ENCODE data around the gene NDUFA11. TPM values are rescaled to one million over a fixed set of nuclear protein-coding genes. Genes with fewer than 3 reads are reported as not detected.
"Not testable (repeated sequence)": the region's sequence is repeated elsewhere in the genome, so short reads cannot be mapped to it uniquely, and the experiment has no call there.

Gene NDUFA11
- total RNA-seq, 1 donor from 2014 or later, result 217 TPM

GRCh38 chr19:5877427-5877826, 26.2 kb downstream of the NDUFA11 start:
- no peak for DNase-seq (ENCODE audit: low spot score, unreplicated experiment)
- peaks cover 3% of the 10 kb centered on the region for H3K27me3 Mint-ChIP-seq
- no peaks in the 10 kb centered on the region for H3K36me3 Mint-ChIP-seq (ENCODE audit: insufficient read depth)
- no peak overlapping the region for H3K4me3 Mint-ChIP-seq (ENCODE audit: low read depth)
- no peak overlapping the region for H3K27ac Mint-ChIP-seq
- H3K4me1 Mint-ChIP-seq (ENCODE audit: low read depth), result peaks cover 2% of the 10 kb centered on the region
- H3K9me3 Mint-ChIP-seq (ENCODE audit: low read depth), result no peaks in the 10 kb centered on the region
- no peak for TF ChIP-seq CTCF (IDR thresholded peaks at IDR 0.05; ENCODE audit: unreplicated experiment)

- DNase-seq (ENCODE audit: low spot score, unreplicated experiment); H3K36me3 Mint-ChIP-seq (ENCODE audit: insufficient read depth); H3K4me1 Mint-ChIP-seq (ENCODE audit: low read depth); H3K4me3 Mint-ChIP-seq (ENCODE audit: low read depth); H3K27me3 Mint-ChIP-seq; H3K9me3 Mint-ChIP-seq (ENCODE audit: low read depth); H3K27ac Mint-ChIP-seq: not testable (repeated sequence)
These were observed 29.1 kb downstream of the NDUFA11 start for GRCh38 chr19:5874496-5874895.

GRCh38 chr19:5873617-5874199, 29.9 kb downstream of the NDUFA11 start:
- H3K27ac Mint-ChIP-seq, result no peak overlapping the region
- no peak for TF ChIP-seq CTCF (IDR thresholded peaks at IDR 0.05; ENCODE audit: unreplicated experiment)
- H3K4me3 Mint-ChIP-seq (ENCODE audit: low read depth), result no peak overlapping the region
- no peaks in the 10 kb centered on the region for H3K36me3 Mint-ChIP-seq (ENCODE audit: insufficient read depth)
- H3K9me3 Mint-ChIP-seq (ENCODE audit: low read depth), result no peaks in the 10 kb centered on the region
- peaks cover 2% of the 10 kb centered on the region for H3K27me3 Mint-ChIP-seq
- H3K4me1 Mint-ChIP-seq (ENCODE audit: low read depth), result no peaks in the 10 kb centered on the region
- no peak for DNase-seq (ENCODE audit: low spot score, unreplicated experiment)

GRCh38 chr19:5870986-5871394, 32.6 kb downstream of the NDUFA11 start:
- Mint-ChIP-seq H3K27me3 (peaks cover 10% of the 10 kb centered on the region), H3K9me3 (ENCODE audit: low read depth) (no peaks in the 10 kb centered on the region), H3K36me3 (ENCODE audit: insufficient read depth) (no peaks in the 10 kb centered on the region), H3K4me1 (ENCODE audit: low read depth) (no peaks in the 10 kb centered on the region), H3K27ac (peak overlapping the region; percentile 12), H3K4me3 (ENCODE audit: low read depth) (no peak overlapping the region)
- no peak for TF ChIP-seq CTCF (IDR thresholded peaks at IDR 0.05; ENCODE audit: unreplicated experiment)
- DNase-seq (ENCODE audit: low spot score, unreplicated experiment), result no peak

GRCh38 chr19:5867201-5868136, 36.1 kb downstream of the NDUFA11 start:
- peaks cover 16% of the 10 kb centered on the region for H3K27me3 Mint-ChIP-seq
- DNase-seq (ENCODE audit: low spot score, unreplicated experiment), result no peak
- H3K36me3 Mint-ChIP-seq (ENCODE audit: insufficient read depth), result no peaks in the 10 kb centered on the region
- peak overlapping the region; percentile 71 for H3K27ac Mint-ChIP-seq
- no peak for TF ChIP-seq CTCF (IDR thresholded peaks at IDR 0.05; ENCODE audit: unreplicated experiment)
- no peaks in the 10 kb centered on the region for H3K9me3 Mint-ChIP-seq (ENCODE audit: low read depth)
- H3K4me1 Mint-ChIP-seq (ENCODE audit: low read depth), result no peaks in the 10 kb centered on the region
- no peak overlapping the region for H3K4me3 Mint-ChIP-seq (ENCODE audit: low read depth)
